GM19438 (cell line): ENCODE measurements around the gene PRMT6.
"Not testable (repeated sequence)": the region's sequence is repeated elsewhere in the genome, so short reads cannot be mapped to it uniquely, and the experiment has no call there.

Source experiments
- ATAC-seq: cut with Tn5 transposase; IDR thresholded peaks from one replicate; pipeline ENCODE4 v1.9.1; 2021; ENCODE audit warnings: low read depth; ENCODE audit not compliant: unreplicated experiment

Gene PRMT6

GRCh38 chr1:107056426-107057196 lies at the start of gene PRMT6:
TSS of gene PRMT6 (plus strand) at chr1:107056674. CDS start at chr1:107056716, 42 bp downstream.
- ATAC-seq = peak; percentile 91

- ATAC-seq = no peak
These were observed 47.2 kb upstream of the PRMT6 start for GRCh38 chr1:107009281-107009680.

- no peak for ATAC-seq
These were observed 45.9 kb upstream of the PRMT6 start for GRCh38 chr1:107010582-107010981.

GRCh38 chr1:107016376-107016978 lies 40.0 kb upstream of the PRMT6 start:
- ATAC-seq = no peak

DNA sequence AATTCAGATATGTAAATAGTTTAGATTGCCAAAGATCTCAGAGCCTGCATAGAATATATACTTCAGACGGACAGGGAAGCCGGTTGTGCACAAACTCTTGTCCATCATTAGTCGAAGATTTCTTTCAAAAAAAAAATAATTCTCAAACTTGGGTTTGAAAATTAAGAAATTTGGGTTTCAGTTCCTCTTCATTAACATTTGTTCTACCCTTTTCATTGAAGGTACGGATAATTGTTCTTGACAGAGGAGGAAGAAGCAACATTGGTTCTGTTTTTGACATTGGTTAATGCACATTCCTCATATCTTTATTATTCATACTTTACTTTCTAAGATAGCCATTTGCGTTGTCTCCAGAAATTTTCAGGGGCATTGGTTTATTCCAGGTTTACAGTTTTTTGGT lies 38.0 kb upstream of the PRMT6 start:
- no peak for ATAC-seq

GRCh38 chr1:107019166-107019565 lies 37.3 kb upstream of the PRMT6 start:
- ATAC-seq = no peak

DNA sequence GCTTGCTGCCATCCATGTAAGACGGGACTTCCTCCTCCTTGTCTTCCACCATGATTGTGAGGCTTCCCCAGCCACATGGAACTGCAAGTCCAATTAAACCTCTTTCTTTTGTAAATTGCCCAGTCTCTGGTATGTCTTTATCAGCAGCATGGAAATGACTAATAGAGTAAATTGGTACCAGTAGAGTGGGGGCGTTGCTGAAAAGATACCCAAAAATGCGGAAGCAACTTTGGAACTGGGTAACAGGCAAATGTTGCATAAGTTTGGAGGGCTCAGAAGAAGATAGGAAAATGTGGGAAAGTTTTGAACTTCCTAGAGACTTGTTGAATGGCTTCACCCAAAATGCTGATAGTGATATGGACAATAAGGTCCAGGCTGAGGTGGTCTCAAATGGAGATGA lies 17.6 kb upstream of the PRMT6 start:
- ATAC-seq = not testable (repeated sequence)

GRCh38 chr1:107044310-107045220 lies 11.9 kb upstream of the PRMT6 start:
- not testable (repeated sequence) for ATAC-seq

DNA sequence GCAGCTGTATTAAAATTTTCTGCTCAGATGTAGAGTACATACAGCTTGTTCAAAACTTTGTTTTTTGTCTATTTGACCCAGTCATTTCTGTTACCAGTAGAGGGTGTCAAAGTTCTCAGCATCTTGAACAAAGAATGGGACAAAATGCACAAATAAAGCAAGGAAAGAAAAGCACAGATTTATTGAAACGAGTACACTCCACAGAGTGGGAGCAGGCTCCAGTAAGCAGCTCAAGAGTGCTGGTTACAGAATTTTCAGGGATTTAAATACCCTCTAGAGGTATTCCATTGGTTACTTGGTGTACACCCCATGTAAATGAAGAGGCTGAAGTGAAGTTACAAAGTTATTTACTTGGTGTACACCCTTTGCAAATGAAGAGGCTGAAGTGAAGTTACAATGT lies 8.9 kb upstream of the PRMT6 start:
- ATAC-seq = no peak

DNA sequence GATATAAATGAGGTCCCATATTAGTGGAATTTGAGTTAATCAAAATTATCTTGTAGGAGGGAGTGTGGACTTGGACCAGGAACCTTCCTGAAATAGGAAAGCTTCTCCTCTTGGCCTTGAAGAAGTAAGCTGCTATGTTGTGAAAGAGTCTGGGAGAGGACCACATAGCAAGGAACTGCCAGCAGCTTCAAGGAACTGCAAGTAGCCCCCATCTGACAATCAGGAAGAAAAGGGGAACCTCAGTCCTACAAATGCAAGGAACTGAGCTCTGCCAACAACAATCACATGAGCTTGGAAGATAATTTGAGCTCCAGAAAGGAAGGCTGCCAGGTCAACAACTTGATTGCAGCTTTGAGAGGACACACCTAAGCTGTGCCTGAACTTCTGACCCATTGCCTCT lies 8.2 kb upstream of the PRMT6 start:
- no peak for ATAC-seq

GRCh38 chr1:107051266-107051665 lies 5.2 kb upstream of the PRMT6 start:
- no peak for ATAC-seq

GRCh38 chr1:107055919-107056425 lies 502 bp upstream of the PRMT6 start:
- not testable (repeated sequence) for ATAC-seq

DNA sequence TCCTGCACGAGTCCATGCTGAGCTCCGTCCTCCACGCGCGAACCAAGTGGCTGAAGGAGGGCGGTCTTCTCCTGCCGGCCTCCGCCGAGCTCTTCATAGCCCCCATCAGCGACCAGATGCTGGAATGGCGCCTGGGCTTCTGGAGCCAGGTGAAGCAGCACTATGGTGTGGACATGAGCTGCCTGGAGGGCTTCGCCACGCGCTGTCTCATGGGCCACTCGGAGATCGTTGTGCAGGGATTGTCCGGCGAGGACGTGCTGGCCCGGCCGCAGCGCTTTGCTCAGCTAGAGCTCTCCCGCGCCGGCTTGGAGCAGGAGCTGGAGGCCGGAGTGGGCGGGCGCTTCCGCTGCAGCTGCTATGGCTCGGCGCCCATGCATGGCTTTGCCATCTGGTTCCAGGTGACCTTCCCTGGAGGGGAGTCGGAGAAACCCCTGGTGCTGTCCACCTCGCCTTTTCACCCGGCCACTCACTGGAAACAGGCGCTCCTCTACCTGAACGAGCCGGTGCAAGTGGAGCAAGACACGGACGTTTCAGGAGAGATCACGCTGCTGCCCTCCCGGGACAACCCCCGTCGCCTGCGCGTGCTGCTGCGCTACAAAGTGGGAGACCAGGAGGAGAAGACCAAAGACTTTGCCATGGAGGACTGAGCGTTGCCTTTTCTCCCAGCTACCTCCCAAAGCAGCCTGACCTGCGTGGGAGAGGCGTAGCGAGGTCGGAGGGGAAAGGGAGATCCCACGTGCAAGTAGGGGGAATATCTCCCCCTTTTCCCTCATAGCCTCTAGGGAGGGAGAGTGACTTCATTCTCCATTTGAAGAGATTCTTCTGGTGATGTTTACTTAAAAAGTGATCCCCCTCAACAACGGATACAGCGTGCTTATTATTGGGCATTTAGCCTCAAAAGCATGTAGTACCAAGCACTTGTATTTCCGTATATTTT lies 991 bp downstream of the PRMT6 start:
- ATAC-seq = peak; percentile 59

DNA sequence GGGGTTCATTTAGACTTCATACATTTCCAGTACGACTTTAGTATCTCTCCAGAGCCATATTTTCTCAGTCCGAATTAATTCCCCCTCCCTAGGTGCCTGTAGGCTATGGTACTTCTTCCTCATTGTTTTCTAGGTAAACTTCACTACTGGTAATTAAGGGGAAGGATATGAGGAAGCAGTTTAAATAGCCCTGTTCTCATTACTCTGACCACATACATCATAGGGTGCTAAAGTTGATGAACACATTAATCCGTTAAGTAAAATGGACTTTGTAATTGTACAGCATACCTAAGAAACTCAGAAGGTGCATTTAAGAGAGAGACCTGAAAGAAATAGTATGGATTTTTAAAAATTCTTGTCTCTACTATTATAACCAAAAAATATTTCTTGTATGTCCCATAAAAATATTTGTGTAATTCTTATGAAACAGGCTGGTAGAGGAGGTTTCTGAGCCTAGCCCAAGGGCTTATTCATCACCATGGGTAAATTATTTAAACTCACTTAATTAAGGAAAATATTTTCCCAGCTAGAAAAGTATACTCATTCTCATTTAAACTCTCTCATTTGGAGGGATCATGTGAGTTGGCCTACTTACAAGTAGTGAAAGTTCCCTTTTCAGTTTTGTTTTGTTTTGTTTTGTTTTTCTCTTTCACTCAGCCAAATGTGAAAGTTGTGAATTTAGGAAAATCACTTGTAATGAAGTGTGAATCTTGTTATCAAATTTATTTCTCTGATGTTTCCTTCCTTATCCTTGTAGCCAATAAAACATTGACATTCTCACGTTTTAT lies 2.0 kb downstream of the PRMT6 start:
- no peak for ATAC-seq

DNA sequence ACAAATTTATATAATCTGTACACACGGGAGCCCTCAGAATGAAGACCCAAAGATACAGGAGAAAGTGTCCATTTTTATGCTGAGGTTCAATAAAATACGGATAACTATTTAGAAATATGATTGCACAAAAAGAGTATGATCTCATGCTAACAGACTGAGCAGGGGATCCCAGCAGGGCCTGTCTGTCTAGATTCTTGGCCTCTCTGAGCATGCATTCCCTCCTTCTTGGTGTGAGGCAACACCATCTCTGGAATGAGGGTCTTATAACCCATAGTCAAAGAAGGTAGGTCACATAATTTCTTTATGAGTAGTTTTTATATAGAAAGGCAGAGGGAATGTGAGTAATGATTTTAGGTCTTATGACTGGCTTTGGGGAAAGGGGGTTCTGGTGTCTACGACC lies 5.4 kb downstream of the PRMT6 start:
- ATAC-seq = no peak

- no peak for ATAC-seq
These were observed 17.0 kb downstream of the PRMT6 start for GRCh38 chr1:107073493-107073892.

DNA sequence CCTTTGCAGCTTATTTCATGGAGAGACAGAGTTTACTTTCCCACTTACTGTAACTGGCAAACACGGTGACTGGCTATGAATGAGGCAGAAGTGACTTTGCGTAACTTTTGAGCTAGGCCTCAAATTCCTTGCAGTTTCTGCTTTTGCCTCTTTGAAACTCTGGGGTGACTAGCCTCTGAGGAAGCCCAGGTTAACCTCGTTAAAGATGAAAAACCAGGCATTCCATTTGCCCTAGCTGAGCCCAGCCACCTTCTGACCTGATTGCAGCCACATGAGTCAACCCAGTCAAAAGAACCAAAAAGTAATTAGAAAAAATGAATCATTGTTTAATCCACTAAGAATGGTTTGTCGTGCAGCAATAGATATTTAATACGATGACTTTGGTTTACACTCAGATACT lies 20.4 kb downstream of the PRMT6 start:
- no peak for ATAC-seq

- no peak for ATAC-seq
These were observed 22.8 kb downstream of the PRMT6 start for GRCh38 chr1:107079249-107079648.

GRCh38 chr1:107081102-107081501 lies 24.6 kb downstream of the PRMT6 start:
- ATAC-seq = no peak
